Transverse colon (tissue), 4 donors: Measurements from ENCODE around the gene BMS1.

Experiments used
- CTCF ChIP-seq, 5 experiments: fragments of 200-600 bp in 3 of 5; fragments of 450-650 bp in 2 of 5; sonication (generic) in 3 of 5; IDR thresholded peaks; 1 replicate in 2 of 5; 2 replicates in 3 of 5; pipeline ENCODE4 v1.5.1; 2016 to 2017; ENCODE audit warnings: antibody characterized with exemption in 5 of 5, inconsistent platforms in 3 of 5, mild to moderate bottlenecking in 2 of 5, moderate library complexity in 1 of 5
- POLR2A ChIP-seq: fragments of 450-650 bp; IDR thresholded peaks from one replicate; pipeline ENCODE4 v1.6.1; 2016; ENCODE audit warnings: antibody characterized with exemption, mild to moderate bottlenecking, moderate library complexity
- POLR2AphosphoS5 ChIP-seq, 3 donors: sonication (generic); formaldehyde crosslinking; IDR thresholded peaks; one replicate each; pipeline ENCODE4 v1.6.1; 2016; ENCODE audit warnings: antibody characterized with exemption in 3 of 3

GRCh38 chr10:42816912-42817311 is 34.3 kb downstream of the BMS1 start:
- TF ChIP-seq CTCF (IDR thresholded peaks at IDR 0.05) = no peak
- TF ChIP-seq POLR2A = no peak
- no peak for TF ChIP-seq POLR2AphosphoS5 (IDR thresholded peaks at IDR 0.05)
